ENCODE results near the gene DNASE1L2. TPM values are rescaled to one million over a fixed set of nuclear protein-coding genes. Genes with fewer than 3 reads are reported as not detected.

The DNASE1L2 gene
- total and polyA plus RNA-seq, 2 of the 8 experiments (the other 6 are each of a cell fraction or from before 2014, with no cell fraction given): 0.35 to 0.97 TPM

DNA sequence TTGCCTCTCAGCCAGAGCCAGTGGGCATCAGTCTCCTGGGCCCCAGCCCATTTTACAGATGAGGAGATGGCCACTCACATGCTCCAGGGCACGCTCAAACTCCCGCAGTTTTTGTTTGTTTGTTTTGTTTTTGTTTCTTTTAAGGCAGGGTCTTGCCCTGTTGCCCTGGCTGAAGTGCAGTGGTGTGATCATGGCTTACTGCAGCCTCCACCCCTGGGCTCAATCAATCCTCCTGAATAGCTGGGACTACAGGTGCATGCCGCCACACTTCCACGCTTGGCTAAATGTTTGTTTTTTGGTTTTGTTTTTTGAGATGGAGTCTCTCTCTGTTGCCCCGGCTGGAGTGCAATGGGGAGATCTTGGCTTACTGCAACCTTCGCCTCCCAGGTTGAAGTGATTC, 9.3 kb upstream of the DNASE1L2 start (continued):
- TF ChIP-seq, protein P1, sequence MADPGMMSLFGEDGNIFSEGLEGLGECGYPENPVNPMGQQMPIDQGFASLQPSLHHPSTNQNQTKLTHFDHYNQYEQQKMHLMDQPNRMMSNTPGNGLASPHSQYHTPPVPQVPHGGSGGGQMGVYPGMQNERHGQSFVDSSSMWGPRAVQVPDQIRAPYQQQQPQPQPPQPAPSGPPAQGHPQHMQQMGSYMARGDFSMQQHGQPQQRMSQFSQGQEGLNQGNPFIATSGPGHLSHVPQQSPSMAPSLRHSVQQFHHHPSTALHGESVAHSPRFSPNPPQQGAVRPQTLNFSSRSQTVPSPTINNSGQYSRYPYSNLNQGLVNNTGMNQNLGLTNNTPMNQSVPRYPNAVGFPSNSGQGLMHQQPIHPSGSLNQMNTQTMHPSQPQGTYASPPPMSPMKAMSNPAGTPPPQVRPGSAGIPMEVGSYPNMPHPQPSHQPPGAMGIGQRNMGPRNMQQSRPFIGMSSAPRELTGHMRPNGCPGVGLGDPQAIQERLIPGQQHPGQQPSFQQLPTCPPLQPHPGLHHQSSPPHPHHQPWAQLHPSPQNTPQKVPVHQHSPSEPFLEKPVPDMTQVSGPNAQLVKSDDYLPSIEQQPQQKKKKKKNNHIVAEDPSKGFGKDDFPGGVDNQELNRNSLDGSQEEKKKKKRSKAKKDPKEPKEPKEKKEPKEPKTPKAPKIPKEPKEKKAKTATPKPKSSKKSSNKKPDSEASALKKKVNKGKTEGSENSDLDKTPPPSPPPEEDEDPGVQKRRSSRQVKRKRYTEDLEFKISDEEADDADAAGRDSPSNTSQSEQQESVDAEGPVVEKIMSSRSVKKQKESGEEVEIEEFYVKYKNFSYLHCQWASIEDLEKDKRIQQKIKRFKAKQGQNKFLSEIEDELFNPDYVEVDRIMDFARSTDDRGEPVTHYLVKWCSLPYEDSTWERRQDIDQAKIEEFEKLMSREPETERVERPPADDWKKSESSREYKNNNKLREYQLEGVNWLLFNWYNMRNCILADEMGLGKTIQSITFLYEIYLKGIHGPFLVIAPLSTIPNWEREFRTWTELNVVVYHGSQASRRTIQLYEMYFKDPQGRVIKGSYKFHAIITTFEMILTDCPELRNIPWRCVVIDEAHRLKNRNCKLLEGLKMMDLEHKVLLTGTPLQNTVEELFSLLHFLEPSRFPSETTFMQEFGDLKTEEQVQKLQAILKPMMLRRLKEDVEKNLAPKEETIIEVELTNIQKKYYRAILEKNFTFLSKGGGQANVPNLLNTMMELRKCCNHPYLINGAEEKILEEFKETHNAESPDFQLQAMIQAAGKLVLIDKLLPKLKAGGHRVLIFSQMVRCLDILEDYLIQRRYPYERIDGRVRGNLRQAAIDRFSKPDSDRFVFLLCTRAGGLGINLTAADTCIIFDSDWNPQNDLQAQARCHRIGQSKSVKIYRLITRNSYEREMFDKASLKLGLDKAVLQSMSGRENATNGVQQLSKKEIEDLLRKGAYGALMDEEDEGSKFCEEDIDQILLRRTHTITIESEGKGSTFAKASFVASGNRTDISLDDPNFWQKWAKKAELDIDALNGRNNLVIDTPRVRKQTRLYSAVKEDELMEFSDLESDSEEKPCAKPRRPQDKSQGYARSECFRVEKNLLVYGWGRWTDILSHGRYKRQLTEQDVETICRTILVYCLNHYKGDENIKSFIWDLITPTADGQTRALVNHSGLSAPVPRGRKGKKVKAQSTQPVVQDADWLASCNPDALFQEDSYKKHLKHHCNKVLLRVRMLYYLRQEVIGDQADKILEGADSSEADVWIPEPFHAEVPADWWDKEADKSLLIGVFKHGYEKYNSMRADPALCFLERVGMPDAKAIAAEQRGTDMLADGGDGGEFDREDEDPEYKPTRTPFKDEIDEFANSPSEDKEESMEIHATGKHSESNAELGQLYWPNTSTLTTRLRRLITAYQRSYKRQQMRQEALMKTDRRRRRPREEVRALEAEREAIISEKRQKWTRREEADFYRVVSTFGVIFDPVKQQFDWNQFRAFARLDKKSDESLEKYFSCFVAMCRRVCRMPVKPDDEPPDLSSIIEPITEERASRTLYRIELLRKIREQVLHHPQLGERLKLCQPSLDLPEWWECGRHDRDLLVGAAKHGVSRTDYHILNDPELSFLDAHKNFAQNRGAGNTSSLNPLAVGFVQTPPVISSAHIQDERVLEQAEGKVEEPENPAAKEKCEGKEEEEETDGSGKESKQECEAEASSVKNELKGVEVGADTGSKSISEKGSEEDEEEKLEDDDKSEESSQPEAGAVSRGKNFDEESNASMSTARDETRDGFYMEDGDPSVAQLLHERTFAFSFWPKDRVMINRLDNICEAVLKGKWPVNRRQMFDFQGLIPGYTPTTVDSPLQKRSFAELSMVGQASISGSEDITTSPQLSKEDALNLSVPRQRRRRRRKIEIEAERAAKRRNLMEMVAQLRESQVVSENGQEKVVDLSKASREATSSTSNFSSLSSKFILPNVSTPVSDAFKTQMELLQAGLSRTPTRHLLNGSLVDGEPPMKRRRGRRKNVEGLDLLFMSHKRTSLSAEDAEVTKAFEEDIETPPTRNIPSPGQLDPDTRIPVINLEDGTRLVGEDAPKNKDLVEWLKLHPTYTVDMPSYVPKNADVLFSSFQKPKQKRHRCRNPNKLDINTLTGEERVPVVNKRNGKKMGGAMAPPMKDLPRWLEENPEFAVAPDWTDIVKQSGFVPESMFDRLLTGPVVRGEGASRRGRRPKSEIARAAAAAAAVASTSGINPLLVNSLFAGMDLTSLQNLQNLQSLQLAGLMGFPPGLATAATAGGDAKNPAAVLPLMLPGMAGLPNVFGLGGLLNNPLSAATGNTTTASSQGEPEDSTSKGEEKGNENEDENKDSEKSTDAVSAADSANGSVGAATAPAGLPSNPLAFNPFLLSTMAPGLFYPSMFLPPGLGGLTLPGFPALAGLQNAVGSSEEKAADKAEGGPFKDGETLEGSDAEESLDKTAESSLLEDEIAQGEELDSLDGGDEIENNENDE (IDR thresholded peaks at IDR 0.05; ENCODE audit: insufficient replicate concordance, low read length): no peak
- no peak for TF ChIP-seq RFX5 (IDR thresholded peaks at IDR 0.05; ENCODE audit: borderline replicate concordance, low read depth, low read length)
- TF ChIP-seq EP300 (IDR thresholded peaks at IDR 0.05; ENCODE audit: borderline replicate concordance in 1 of 2, low read depth in 2 of 2, low read length in 2 of 2): no peak

All from H1 (cell line).